GM19043 (cell line): Measurements from ENCODE around the gene RFPL2.
"Not testable (repeated sequence)": the region's sequence is repeated elsewhere in the genome, so short reads cannot be mapped to it uniquely, and the experiment has no call there.

Source experiments
- ATAC-seq: cut with Tn5 transposase; IDR thresholded peaks from one replicate; pipeline ENCODE4 v1.9.1; 2021; ENCODE audit warnings: low read depth; ENCODE audit not compliant: unreplicated experiment

RFPL2 gene

DNA sequence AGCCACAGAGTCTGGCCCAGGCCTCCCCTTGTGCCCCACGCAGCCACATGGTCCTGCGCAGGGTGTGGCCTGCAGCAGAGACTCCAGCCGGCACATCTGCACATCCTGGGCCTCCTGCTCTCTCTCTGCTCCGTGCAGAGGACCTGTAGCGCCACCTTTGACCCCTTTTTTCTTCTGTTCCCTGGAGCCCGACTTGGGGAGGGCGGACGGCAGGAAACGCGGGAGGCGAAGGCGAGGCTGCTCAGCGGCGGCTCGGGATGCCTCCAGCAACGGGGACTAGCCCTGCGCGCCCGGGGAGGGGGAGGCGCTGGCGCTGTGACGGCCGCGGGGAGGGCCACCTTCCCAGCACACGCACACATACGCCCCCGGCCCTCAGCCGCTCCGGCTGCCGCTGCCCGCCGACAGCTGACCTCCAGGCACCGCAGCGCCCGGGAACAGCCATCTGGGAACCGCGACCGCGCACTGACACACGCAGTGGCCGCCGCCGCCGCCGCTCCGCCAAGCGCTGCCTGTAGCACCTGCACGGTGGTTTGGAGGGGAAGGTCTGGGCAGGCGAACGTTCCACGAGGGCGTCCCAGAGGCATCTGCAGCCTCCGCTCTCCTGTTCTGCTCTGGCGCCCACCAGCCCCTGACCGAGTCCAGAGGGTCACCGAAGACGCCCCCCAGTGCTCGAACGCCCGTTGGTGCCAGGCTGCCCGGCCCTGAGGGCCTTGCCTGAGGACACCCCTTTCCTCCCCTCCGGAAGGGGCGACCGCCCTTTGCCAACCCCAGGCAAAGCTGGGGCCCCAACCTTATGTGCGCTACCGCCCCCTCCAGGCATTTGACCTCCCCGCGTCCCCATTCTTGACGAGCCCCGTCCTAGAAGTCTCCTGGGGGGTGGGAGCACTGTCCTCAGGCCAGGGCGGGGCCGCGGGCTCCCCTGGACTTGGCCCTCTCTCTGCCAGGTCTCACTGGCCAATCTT is 28.9 kb downstream of the RFPL2 start:
- ATAC-seq: no peak

DNA sequence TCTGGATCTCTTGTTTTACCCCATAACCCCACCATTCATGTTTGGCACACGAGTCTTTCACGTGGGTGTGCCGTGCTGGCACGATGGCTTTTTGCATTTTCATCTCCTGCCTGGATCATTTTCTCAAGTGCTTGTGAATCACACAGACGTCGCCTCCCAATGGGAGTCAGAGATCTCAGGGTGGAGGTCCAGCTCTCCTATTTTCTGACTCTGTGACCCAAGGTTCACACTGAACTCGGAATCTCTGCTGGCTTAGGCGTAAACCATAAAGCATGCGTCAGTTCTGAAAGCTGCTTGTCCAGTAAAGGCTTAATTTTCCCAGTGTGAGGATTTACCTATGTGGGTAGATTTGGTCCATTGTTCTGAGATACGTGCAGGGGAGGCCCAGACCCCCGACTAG is 29.8 kb downstream of the RFPL2 start:
- ATAC-seq: no peak

DNA sequence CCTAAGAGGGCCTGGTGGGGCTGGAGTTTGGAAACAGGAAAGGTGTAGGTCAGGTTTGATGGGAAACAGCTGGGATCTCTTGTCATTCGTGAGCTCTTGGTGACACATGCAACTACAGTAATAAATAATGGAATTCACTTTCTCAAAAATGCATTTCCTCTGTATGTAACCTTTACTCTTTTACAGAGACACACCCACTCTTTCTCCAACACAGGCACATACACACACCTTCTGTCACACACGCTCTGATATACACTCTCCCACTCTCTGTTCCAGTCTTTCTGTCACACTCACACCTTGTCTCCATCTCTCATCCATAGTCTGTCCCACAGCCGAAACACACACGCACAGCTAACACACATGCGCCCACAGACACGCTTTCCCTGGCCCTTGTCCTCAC is 39.2 kb downstream of the RFPL2 start:
- no peak for ATAC-seq

- no peak for ATAC-seq
Observed at GRCh38 chr22:32164075-32164860, 40.6 kb downstream of the RFPL2 start.

GRCh38 chr22:32160411-32160810 is 44.5 kb downstream of the RFPL2 start:
- not testable (repeated sequence) for ATAC-seq

- no peak for ATAC-seq
Observed at GRCh38 chr22:32158712-32159533, 46.0 kb downstream of the RFPL2 start, which contains the start of gene C22orf42. C22orf42 (minus strand) TSS chr22:32159303; CDS start chr22:32159215, 88 bp downstream.

- not testable (repeated sequence) for ATAC-seq
Observed at GRCh38 chr22:32157632-32158031, 47.2 kb downstream of the RFPL2 start.

GRCh38 chr22:32154727-32155126 is 50.1 kb downstream of the RFPL2 start:
- not testable (repeated sequence) for ATAC-seq

GRCh38 chr22:32151641-32152040 is 53.2 kb downstream of the RFPL2 start:
- not testable (repeated sequence) for ATAC-seq

- ATAC-seq: not testable (repeated sequence)
Observed at GRCh38 chr22:32150647-32151046, 54.2 kb downstream of the RFPL2 start.

DNA sequence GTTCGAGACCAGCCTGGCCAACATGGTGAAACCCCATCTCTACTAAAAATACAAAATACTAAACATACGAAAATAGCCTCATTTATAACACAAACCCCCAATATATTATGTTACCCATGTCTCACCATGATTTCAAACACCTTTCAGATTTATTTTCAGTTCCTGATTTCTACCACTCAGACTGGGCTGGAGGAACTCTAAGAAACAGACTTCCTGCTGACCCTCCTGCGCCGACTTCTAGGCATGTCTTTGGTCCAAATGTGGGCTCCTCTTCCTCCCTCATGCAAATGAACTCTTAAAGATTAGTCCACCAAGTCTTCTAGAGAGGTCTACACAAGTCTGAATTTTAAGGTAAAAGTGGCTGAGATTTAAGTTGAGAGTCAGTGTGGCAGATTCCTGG is 56.5 kb downstream of the RFPL2 start:
- not testable (repeated sequence) for ATAC-seq

GRCh38 chr22:32147128-32147527 is 57.7 kb downstream of the RFPL2 start:
- not testable (repeated sequence) for ATAC-seq

DNA sequence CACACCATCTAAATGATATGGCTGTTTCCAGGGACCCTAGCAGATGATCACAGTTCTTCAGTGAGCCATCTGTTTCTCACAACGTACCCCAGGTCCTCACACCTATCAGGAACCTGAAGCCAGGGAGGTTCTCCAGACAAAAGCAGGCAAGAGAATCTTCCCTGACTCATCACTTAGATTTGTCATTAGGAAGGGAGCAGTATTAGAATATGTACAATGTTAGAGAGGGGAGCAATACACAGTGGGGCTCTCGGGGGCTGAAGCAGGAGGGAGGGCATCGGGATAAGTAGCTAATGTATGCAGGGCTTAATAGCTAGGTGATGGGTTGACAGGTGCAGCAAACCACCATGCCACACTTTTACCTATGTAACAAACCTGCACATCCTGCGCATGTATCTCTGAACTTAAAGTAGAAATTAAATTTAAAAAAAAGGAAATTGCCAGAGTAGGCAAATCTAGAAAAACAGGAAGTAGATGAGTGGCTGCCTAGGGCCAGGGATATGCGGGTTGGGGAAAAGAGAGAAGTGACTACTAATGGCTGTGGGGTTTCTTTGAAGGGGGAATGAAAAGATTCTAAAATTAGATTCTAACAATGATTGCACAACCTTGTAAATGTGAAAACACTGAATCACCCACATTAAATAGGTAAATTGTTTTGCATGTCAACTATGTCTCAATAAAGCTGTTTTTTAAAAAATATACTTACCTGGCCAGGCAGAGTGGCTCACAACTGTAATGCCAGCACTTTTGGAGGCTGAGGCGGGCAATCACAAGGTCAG is 60.2 kb downstream of the RFPL2 start:
- ATAC-seq: no peak

DNA sequence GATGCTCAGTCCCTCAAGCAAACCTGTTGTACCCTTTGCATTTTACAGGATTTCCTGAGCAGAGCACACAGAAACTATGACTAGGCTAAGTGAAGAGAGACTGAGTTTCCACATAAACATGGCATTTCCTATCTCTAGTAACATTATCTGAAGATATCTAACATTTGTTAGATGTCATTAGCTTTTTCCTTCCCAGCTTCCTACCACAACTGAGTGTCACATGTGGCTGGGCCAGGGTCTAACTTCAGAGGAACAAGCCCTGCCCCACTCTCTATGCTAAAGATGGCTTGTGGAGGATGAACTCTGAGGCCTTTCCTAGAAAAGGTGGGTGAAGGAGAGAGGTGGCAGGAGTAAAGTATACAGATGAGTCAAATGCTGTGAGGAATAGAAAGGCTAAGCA is 62.3 kb downstream of the RFPL2 start:
- ATAC-seq: no peak

GRCh38 chr22:32140688-32141087 is 64.2 kb downstream of the RFPL2 start:
- ATAC-seq: not testable (repeated sequence)
